Endothelial cell of umbilical vein (primary cell): ENCODE data around the gene SLC12A5. TPM values are rescaled to one million over a fixed set of nuclear protein-coding genes. Genes with fewer than 3 reads are reported as not detected.

Experiments used
- BruUV-seq: library from RNA; stranded (reverse); fragments of 400-500 nt; replicated peaks from 2 replicates; lab custom pipeline; 2021; lab: Mats Ljungman, UMichigan
- CTCF ChIA-PET: fragments of 300-600, 350-600 bp; sonication (Branson Sonifier 250); formaldehyde crosslinking; loops from one replicate; lab custom pipeline; 2021; ENCODE audit warnings: antibody characterized with exemption, inconsistent platforms; lab: Charles Lee
- POLR2A ChIA-PET: fragments of 300-600, 350-600 bp; sonication (Branson Sonifier 250); formaldehyde crosslinking; loops from one replicate; lab custom pipeline; 2021; ENCODE audit warnings: antibody characterized with exemption, inconsistent platforms; lab: Charles Lee
- DNase-seq: peaks from one replicate; pipeline ENCODE4 v3.0.0-alpha.2; 2011; ENCODE audit warnings: low read depth, low spot score
- FAIRE-seq: peaks from 2 replicates; lab custom pipeline; 2011; peaks lifted over from hg19 to GRCh38; lab: Jason Lieb, UNC
- H2AFZ ChIP-seq: 2 replicates; pipeline ENCODE4 v1.6.0; 2012; ENCODE audit warnings: low read depth, low read length, control low read depth, inconsistent platforms
- H3K27ac ChIP-seq: 2 replicates; pipeline ENCODE4 v1.5.1; 2011; ENCODE audit warnings: low read depth, mild to moderate bottlenecking, control low read depth, low read length, moderate library complexity; ENCODE audit not compliant: insufficient read depth
- H3K27me3 ChIP-seq, 2 experiments: 2 replicates each; pipeline versions ENCODE4 v1.6.0 to v1.6.1; 2011; ENCODE audit warnings: low read length in 2 of 2, mixed read lengths in 1 of 2; ENCODE audit not compliant: control insufficient read depth in 2 of 2, insufficient read depth in 2 of 2
- H3K36me3 ChIP-seq, 2 experiments: 2 replicates in 1 of 2; 3 replicates in 1 of 2; pipeline ENCODE4 v1.5.1; 2011; ENCODE audit warnings: low read length in 2 of 2, mild to moderate bottlenecking in 1 of 2, moderate library complexity in 1 of 2; ENCODE audit not compliant: control insufficient read depth in 2 of 2, insufficient read depth in 2 of 2; ENCODE audit errors: extremely low read depth in 1 of 2
- H3K4me1 ChIP-seq: 3 replicates; pipeline ENCODE4 v1.5.1; 2011; ENCODE audit warnings: mild to moderate bottlenecking, low read length; ENCODE audit not compliant: control insufficient read depth, insufficient read depth; ENCODE audit errors: extremely low read depth
- H3K4me2 ChIP-seq: 2 replicates; pipeline ENCODE4 v1.6.1; 2011; ENCODE audit warnings: low read length, control low read depth, mixed read lengths; ENCODE audit not compliant: insufficient read depth
- H3K4me3 ChIP-seq, 3 experiments: fragments of 200-600 bp in 1 of 3; sonication (generic), shearing (Covaris generic) in 1 of 3; replicated peaks in 1 of 3; 2 replicates each; pipeline ENCODE4 v1.5.1; 2011 to 2016; ENCODE audit warnings: control low read depth in 3 of 3, low read length in 3 of 3, mild to moderate bottlenecking in 2 of 3, inconsistent platforms in 1 of 3, low read depth in 1 of 3, moderate library complexity in 1 of 3; ENCODE audit not compliant: insufficient read depth in 1 of 3
- H3K79me2 ChIP-seq: 2 replicates; pipeline ENCODE4 v1.6.0; 2012; ENCODE audit warnings: low read length, inconsistent platforms; ENCODE audit not compliant: control insufficient read depth, insufficient read depth
- H3K9ac ChIP-seq: replicated peaks from 2 replicates; pipeline ENCODE3; 2011; ENCODE audit warnings: low read length, control low read depth; ENCODE audit not compliant: insufficient read depth; ENCODE audit errors: extremely low read depth
- H3K9me1 ChIP-seq: replicated peaks from 3 replicates; pipeline ENCODE4 v1.6.0; 2011; ENCODE audit warnings: mild to moderate bottlenecking, low read length; ENCODE audit not compliant: control insufficient read depth, insufficient read depth; ENCODE audit errors: extremely low read depth
- H3K9me3 ChIP-seq: replicated peaks from 2 replicates; pipeline ENCODE4 v1.5.1; 2012; ENCODE audit warnings: low read length, inconsistent platforms; ENCODE audit not compliant: control insufficient read depth, insufficient read depth
- H4K20me1 ChIP-seq: replicated peaks from 2 replicates; pipeline ENCODE3; 2011; ENCODE audit warnings: mild to moderate bottlenecking, low read length; ENCODE audit not compliant: control insufficient read depth, insufficient read depth; ENCODE audit errors: extremely low read depth
- CTCF ChIP-seq, 2 donors: IDR thresholded peaks; 1 replicate in 1 of 2; 2 replicates in 1 of 2; pipeline ENCODE4 v1.5.1; 2011; ENCODE audit warnings: low read length in 2 of 2, mild to moderate bottlenecking in 2 of 2, moderate library complexity in 2 of 2, control low read depth in 1 of 2, inconsistent platforms in 1 of 2, low read depth in 1 of 2; ENCODE audit not compliant: insufficient read depth in 1 of 2; ENCODE audit errors: extremely low read depth in 1 of 2
- EZH2 ChIP-seq: IDR thresholded peaks from 2 replicates; pipeline ENCODE4 v1.6.1; 2012; ENCODE audit warnings: borderline replicate concordance, low read depth, mild to moderate bottlenecking, moderate library complexity, low read length, inconsistent platforms; ENCODE audit not compliant: severe bottlenecking
- FOS ChIP-seq: IDR thresholded peaks from 2 replicates; pipeline ENCODE4 v1.6.1; 2011; ENCODE audit warnings: mild to moderate bottlenecking, low read length, moderate library complexity, borderline replicate concordance; ENCODE audit not compliant: insufficient read depth
- GATA2 ChIP-seq: IDR thresholded peaks from 2 replicates; pipeline ENCODE4 v1.7.0; 2011; ENCODE audit warnings: low read depth, mild to moderate bottlenecking, moderate library complexity, mixed read lengths, low read length; ENCODE audit not compliant: insufficient read length, insufficient read depth
- JUN ChIP-seq: IDR thresholded peaks from 2 replicates; pipeline ENCODE4 v1.6.1; 2011; ENCODE audit warnings: borderline replicate concordance, low read depth; ENCODE audit not compliant: insufficient read length, insufficient read depth
- MYC ChIP-seq: IDR thresholded peaks from one replicate; pipeline ENCODE4 v1.6.1; 2011; ENCODE audit warnings: mild to moderate bottlenecking, low read depth, low read length
- POLR2A ChIP-seq: IDR thresholded peaks from 2 replicates; pipeline ENCODE4 v1.6.1; 2012; ENCODE audit warnings: low read depth, mild to moderate bottlenecking, control low read depth, low read length
- POLR2AphosphoS5 ChIP-seq: IDR thresholded peaks from 2 replicates; pipeline ENCODE4 v1.6.1; 2012; ENCODE audit warnings: low read depth, mild to moderate bottlenecking, control low read depth, low read length, moderate library complexity; ENCODE audit not compliant: insufficient read depth
- dilution Hi-C: fragments of 300-500 bp; cut with MboI; formaldehyde crosslinking; loops from one replicate; pipeline ENCODE4 v1.15.0; 2019; ENCODE audit warnings: low sequenced_read_pairs; ENCODE audit not compliant: extremely low pct_ligation_motif_present
- intact Hi-C: fragments of 100-400 bp; cut with micrococcal nuclease; formaldehyde crosslinking; loops from one replicate; pipeline ENCODE4 v1.10.0; 2022
- polyA plus RNA-seq, 4 experiments: library from polyadenylated mRNA; depleted of rRNA in 3 of 4; stranded (reverse) in 3 of 4; unstranded in 1 of 4; fragments of >200 nt; gene quantifications; 2 replicates each; pipeline versions ENCODE4 v1.2.1 to v1.2.3, GENCODE V29; 2011 to 2012; ENCODE audit warnings: missing spikeins in 1 of 4
- total RNA-seq: library from RNA; stranded (reverse); gene quantifications from 2 replicates; pipeline ENCODE4 v1.2.3, GENCODE V29; 2021
- TF ChIP-seq, protein P1 (sequence below): IDR thresholded peaks from 2 replicates; pipeline ENCODE4 v1.6.1; 2011; ENCODE audit not compliant: insufficient read depth, insufficient read length

Gene SLC12A5
- total and polyA plus RNA-seq, 2 donors (not counting 3 experiments of a cell fraction or from before 2014, with no cell fraction given): 1.6 to 2.3 TPM

DNA sequence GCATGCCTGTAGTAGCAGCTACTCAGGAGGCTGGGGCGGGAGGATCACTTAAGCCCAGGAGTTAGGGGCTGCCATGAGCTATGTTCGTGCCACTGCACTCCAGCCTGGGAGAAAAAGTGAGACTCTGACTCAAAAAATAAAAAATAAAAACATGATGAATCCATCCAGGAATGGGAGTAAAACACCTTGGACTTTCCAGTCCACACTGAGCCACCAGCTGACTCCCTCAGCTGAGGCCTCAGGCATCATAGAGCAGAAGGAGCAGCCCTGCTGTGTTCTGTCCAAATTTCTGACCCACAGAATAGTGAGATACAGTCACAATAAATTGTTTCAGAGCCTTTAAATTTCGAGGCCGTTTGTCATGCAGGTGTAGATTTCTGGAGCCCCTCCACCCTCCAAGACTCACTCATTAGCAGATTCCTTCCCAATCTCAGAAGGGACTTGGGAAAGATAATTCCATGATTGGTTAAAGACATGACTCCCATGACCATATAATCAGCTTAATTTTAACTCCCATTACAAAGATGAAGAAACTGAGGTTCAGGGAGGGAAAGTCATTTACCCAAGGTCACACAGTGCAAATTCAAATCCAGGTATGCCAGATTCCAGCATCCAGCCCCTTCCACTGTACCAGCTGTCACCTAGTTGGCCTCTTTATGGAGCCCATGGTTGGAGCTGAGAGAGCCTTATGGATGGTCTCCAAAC lies 29.3 kb upstream of the SLC12A5 start:
- Histone ChIP-seq H3K4me1 (no peaks in the 10 kb centered on the region), H3K4me3 (no peak overlapping the region), H3K27me3 (peaks cover 12 to 22% of the 10 kb centered on the region in 2 experiments), H3K9me3 (no peaks in the 10 kb centered on the region), H3K9ac (no peak overlapping the region), H3K9me1 (no peaks in the 10 kb centered on the region), H4K20me1 (no peaks in the 10 kb centered on the region), H3K27ac (no peak overlapping the region), H2AFZ (no peak overlapping the region), H3K4me2 (no peak overlapping the region), H3K79me2 (no peaks in the 10 kb centered on the region), H3K36me3 (no peaks in the 10 kb centered on the region)
- ChIA-PET CTCF (interaction anchor here (2.0 to 5.8 kb wide), 3 partner anchors 12 to 15 kb away, joined by 8 to 48 read pairs (median 9); no protein-coding TSS in a partner anchor), POLR2A (no interaction called here)
- no TSS peak for BruUV-seq
- FAIRE-seq: no peak
- dilution Hi-C loops: no loop called here
- DNase-seq: no peak
- no peak for TF ChIP-seq POLR2A
- no peak for TF ChIP-seq MYC
- no peak for TF ChIP-seq POLR2AphosphoS5
- TF ChIP-seq EZH2: no peak
- TF ChIP-seq FOS: no peak
- no peak for TF ChIP-seq GATA2
- TF ChIP-seq CTCF (IDR thresholded peaks at IDR 0.05; ENCODE audit: extremely low read depth in 1 of 2, insufficient read depth in 1 of 2, low read depth in 1 of 2, low read length in 2 of 2): no peak
- TF ChIP-seq JUN: no peak
- TF ChIP-seq, protein P1, sequence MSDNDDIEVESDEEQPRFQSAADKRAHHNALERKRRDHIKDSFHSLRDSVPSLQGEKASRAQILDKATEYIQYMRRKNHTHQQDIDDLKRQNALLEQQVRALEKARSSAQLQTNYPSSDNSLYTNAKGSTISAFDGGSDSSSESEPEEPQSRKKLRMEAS: no peak
- intact Hi-C loops: no loop called here
